A549 treated with Hydrocortisone at 1 μM for 4 hours (cell line): ENCODE results near the gene EXD1. TPM values are rescaled to one million over a fixed set of nuclear protein-coding genes. Genes with fewer than 3 reads are reported as not detected.

ENCODE experiments used
- total RNA-seq: library from RNA; stranded (reverse); fragments of 200-300 nt; extraction: Qiagen RNA extraction; gene quantifications from 5 replicates; pipeline ENCODE4 v1.2.3, GENCODE V29; 2022

EXD1 gene, protein sequence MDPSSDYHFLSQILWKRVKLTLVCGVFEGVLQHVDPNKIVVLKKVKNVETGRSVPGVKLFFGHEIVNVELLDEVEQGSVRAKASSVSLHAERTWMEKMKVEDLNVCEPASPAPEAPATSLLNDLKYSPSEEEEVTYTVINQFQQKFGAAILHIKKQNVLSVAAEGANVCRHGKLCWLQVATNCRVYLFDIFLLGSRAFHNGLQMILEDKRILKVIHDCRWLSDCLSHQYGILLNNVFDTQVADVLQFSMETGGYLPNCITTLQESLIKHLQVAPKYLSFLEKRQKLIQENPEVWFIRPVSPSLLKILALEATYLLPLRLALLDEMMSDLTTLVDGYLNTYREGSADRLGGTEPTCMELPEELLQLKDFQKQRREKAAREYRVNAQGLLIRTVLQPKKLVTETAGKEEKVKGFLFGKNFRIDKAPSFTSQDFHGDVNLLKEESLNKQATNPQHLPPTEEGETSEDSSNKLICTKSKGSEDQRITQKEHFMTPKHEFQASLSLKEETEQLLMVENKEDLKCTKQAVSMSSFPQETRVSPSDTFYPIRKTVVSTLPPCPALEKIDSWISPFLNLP
- 0.06 to 0.22 TPM in 2 of 5 replicates, not detected in the others for total RNA-seq

DNA sequence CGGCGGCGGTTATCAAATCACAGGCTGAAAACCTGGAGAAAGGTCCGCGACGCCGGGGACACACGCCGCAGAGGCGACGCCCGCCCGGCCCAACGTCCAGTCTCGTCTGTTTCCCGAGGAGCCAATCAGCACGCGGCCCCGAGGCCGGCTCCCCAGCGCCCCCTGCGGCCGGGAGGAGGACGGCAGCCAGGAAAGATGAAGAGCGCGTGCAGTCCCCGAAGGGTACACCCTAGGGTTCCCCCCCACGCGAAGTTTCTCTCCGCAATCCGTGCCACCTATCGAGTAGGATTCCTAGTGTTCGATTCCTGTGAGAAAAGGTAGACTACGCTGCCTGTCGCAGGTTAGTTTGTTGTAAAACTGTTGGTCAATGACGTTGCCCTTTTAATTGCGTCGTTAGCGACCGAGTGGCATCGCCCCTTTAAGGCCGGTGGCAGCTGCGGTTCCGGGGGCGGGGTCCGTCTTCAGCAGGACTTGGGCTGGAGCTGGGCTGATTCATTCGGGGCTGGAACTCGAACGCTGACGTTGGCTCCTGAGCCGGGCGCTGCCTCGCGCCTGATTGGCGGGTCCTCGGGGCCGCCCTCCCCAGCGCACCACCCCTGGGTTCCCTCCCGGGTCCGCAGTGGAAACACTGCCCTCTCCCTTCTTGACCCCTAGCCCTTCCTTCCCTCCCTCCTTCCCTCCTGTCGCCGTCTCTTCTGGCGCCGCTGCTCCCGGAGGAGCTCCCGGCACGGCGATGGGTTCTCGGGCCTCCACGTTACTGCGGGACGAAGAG, at the start of gene EXD1, which contains the start of gene CHP1:
EXD1 (minus strand) TSS at position 108 of the 772 bp plus-strand sequence. CDS start 4,182 bp downstream, outside the sequence.
CHP1 (plus strand) TSS at position 619 of the 772 bp plus-strand sequence; CDS start at position 734, 115 bp downstream.

Other genes with a start within 250 kb of the EXD1 start
- 12.2 to 15.6 TPM (median 13.1 TPM) in 5 replicates for gene INO80, start 114.5 kb downstream of the EXD1 start, total RNA-seq
- 54.8 to 87.4 TPM (median 58.1 TPM) in 5 replicates for gene CHP1, start 511 bp upstream of the EXD1 start, total RNA-seq
- gene OIP5, start 101.8 kb upstream of the EXD1 start, total RNA-seq, result 13.0 to 13.8 TPM (median 13.1 TPM) in 5 replicates
- gene NUSAP1, start 102.1 kb upstream of the EXD1 start, total RNA-seq, result 57.2 to 97.0 TPM (median 69.6 TPM) in 5 replicates
- gene NDUFAF1, start 171.7 kb upstream of the EXD1 start, total RNA-seq, result 13.1 to 18.4 TPM (median 13.5 TPM) in 5 replicates
- gene RTF1, start 186.3 kb upstream of the EXD1 start, total RNA-seq, result 16.6 to 24.3 TPM (median 20.5 TPM) in 5 replicates